Activated naive CD4-positive, alpha-beta T cell treated with anti-CD3 and anti-CD28 coated beads, Interleukin-2, amount 50 U/mL, for 72 hours (primary cell): ENCODE results near the gene CYP17A1. TPM values are rescaled to one million over a fixed set of nuclear protein-coding genes. Genes with fewer than 3 reads are reported as not detected.
"Not testable (repeated sequence)": the region's sequence is repeated elsewhere in the genome, so short reads cannot be mapped to it uniquely, and the experiment has no call there.

Experiments used
- ATAC-seq, 2 donors: fragments of 150-1000 bp; cut with Tn5 transposase; 2 replicates each; pipeline ENCODE4 v1.10.0; 2021; ENCODE audit warnings: mild to moderate bottlenecking in 2 of 2, moderate library complexity in 2 of 2
- DNase-seq, 2 donors: peaks; one replicate each; pipeline ENCODE4 v3.0.0; 2021 to 2022; ENCODE audit warnings: low spot score in 2 of 2
- H3K27ac Mint-ChIP-seq, 2 donors: one replicate each; pipeline ENCODE4 v1.8.0; 2022; ENCODE audit warnings: mild to moderate bottlenecking in 2 of 2, mixed read lengths in 2 of 2
- H3K36me3 Mint-ChIP-seq, 2 donors: one replicate each; pipeline ENCODE4 v1.8.0; 2022; ENCODE audit warnings: mixed read lengths in 2 of 2
- H3K9me3 Mint-ChIP-seq, 2 donors: one replicate each; pipeline ENCODE4 v1.8.0; 2022; ENCODE audit warnings: mixed read lengths in 2 of 2
- total RNA-seq, 2 donors: library from RNA; stranded (reverse); gene quantifications; one replicate each; pipeline ENCODE4 v1.2.3, GENCODE V29; 2022

CYP17A1 gene
- total RNA-seq, 2 donors from 2014 or later = not detected

GRCh38 chr10:102844190-102844776 is 7.1 kb upstream of the CYP17A1 start:
- ATAC-seq, DNase-seq, H3K36me3 Mint-ChIP-seq, H3K27ac Mint-ChIP-seq, H3K9me3 Mint-ChIP-seq: not testable (repeated sequence)

GRCh38 chr10:102843139-102843538 is 5.9 kb upstream of the CYP17A1 start:
- not testable (repeated sequence) for H3K27ac Mint-ChIP-seq, ATAC-seq, H3K9me3 Mint-ChIP-seq, H3K36me3 Mint-ChIP-seq
- peak in 1 of 2 donors; percentile 6 for DNase-seq

- no peak overlapping the region for H3K27ac Mint-ChIP-seq
- no peak for ATAC-seq
- peaks cover 0 to 6% of the 10 kb centered on the region in 2 donors for H3K9me3 Mint-ChIP-seq
- DNase-seq = peak in 1 of 2 donors; percentile 13
- H3K36me3 Mint-ChIP-seq = peaks cover 0 to 9% of the 10 kb centered on the region in 2 donors
These were observed 4.7 kb upstream of the CYP17A1 start for GRCh38 chr10:102841827-102842345.

DNA sequence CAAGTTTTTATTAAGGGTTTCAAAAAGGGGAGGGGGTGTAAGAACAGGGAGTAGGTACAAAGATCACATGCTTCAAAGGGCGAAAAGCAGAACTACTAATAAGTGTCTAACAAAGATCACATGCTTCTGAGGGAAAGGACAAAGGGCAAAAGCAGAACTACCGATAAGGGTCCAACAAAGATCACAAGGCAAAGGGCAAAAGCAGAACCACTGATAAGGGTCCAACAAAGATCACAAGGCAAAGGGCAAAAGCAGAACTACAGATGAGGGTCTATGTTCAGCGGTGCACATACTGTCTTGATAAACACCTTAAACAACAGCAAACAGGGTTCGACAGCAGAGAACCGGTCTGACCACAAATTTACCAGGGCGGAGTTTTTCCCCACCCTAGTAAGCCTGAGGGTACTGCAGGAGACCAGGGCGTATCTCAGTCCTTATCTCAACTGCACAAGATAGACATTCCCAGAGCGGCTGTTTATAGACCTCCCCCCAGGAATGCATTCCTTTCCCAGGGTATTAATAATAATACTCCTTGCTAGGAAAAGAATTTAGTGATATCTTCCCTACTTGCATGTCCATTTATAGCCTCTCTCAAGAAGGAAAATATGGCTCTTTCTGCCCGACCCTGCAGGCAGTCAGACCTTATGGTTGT is 1.2 kb upstream of the CYP17A1 start:
- not testable (repeated sequence) for H3K9me3 Mint-ChIP-seq, ATAC-seq, H3K36me3 Mint-ChIP-seq, H3K27ac Mint-ChIP-seq, DNase-seq

GRCh38 chr10:102835007-102835482 is 2.2 kb downstream of the CYP17A1 start:
- H3K36me3 Mint-ChIP-seq = peaks cover 0 to 9% of the 10 kb centered on the region in 2 donors
- H3K27ac Mint-ChIP-seq = no peak overlapping the region
- ATAC-seq (peak; percentile 99), DNase-seq (peak; percentile 65 to 79)
- peaks cover 0 to 6% of the 10 kb centered on the region in 2 donors for H3K9me3 Mint-ChIP-seq

DNA sequence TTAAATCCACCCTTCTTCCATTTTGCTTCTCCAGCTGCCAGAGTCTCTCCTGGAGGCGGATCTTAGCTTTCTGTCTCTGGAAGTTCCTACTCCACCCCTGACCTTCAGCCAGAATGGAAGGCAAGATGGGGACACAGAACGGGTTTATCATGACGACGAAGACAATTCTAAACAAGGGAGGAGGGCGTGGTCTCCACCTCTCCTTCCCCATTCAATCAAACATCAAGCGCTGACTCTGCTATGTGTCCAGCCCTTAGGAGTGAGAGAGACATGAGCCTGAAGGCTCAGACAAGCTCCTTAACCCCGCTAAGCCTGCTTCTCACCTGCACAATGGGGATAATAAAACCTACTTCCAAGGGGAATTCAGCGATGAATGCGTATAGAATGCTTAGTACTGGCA is 3.1 kb downstream of the CYP17A1 start:
- ATAC-seq (no peak), DNase-seq (no peak)
- H3K9me3 Mint-ChIP-seq = peaks cover 0 to 6% of the 10 kb centered on the region in 2 donors
- peaks cover 0 to 9% of the 10 kb centered on the region in 2 donors for H3K36me3 Mint-ChIP-seq
- no peak overlapping the region for H3K27ac Mint-ChIP-seq

DNA sequence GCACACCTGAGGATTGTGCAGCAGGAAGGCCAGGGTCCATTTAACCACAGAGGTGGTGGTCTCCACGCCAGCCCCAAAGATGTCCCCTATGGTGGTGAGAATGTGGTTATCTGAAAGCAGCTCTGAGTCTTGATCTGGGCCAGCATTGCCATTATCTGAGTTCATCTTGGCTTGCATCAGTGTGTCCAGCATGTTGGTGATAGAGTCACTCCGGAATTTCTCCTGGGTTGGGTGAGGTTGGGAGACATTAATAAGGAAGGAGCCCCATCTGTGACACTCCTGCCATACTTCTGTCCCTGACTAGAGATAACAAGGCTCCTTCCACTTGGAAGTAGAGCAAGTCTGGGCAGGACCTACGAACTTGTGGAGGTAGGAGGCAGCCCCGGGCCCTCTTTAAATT is 4.2 kb downstream of the CYP17A1 start:
- no peak overlapping the region for H3K27ac Mint-ChIP-seq
- H3K9me3 Mint-ChIP-seq = peaks cover 0 to 4% of the 10 kb centered on the region in 2 donors
- DNase-seq = no peak
- peaks cover 0 to 6% of the 10 kb centered on the region in 2 donors for H3K36me3 Mint-ChIP-seq
- no peak for ATAC-seq

- H3K36me3 Mint-ChIP-seq = no peaks in the 10 kb centered on the region
- no peak for DNase-seq
- no peaks in the 10 kb centered on the region for H3K9me3 Mint-ChIP-seq
- ATAC-seq = no peak
- no peak overlapping the region for H3K27ac Mint-ChIP-seq
These were observed 5.0 kb downstream of the CYP17A1 start for GRCh38 chr10:102832248-102832647.

GRCh38 chr10:102831322-102832071 is 5.7 kb downstream of the CYP17A1 start:
- no peaks in the 10 kb centered on the region for H3K36me3 Mint-ChIP-seq
- H3K27ac Mint-ChIP-seq = no peak overlapping the region
- DNase-seq (no peak), ATAC-seq (no peak)
- no peaks in the 10 kb centered on the region for H3K9me3 Mint-ChIP-seq

DNA sequence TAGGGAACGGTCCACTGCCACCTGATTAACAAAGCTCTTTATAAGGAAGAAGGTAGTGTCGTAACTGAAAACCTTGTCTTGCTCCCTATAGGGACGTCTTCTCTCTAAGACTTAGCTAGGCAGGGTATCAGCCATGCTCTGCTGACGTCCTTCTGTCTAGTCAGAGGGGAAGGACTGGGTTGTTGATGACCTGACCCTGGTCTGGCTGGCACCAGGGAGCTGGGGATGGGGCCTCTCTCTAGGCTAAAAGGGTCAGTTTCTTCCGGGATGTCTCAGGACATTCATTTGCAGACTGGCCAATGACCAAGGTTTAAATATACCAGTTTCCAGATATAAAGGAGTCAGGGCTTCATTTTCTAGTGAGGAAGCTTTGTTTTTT is 9.6 kb downstream of the CYP17A1 start:
- no peak for DNase-seq
- no peaks in the 10 kb centered on the region for H3K9me3 Mint-ChIP-seq
- ATAC-seq = no peak
- no peaks in the 10 kb centered on the region for H3K36me3 Mint-ChIP-seq
- no peak overlapping the region for H3K27ac Mint-ChIP-seq

DNA sequence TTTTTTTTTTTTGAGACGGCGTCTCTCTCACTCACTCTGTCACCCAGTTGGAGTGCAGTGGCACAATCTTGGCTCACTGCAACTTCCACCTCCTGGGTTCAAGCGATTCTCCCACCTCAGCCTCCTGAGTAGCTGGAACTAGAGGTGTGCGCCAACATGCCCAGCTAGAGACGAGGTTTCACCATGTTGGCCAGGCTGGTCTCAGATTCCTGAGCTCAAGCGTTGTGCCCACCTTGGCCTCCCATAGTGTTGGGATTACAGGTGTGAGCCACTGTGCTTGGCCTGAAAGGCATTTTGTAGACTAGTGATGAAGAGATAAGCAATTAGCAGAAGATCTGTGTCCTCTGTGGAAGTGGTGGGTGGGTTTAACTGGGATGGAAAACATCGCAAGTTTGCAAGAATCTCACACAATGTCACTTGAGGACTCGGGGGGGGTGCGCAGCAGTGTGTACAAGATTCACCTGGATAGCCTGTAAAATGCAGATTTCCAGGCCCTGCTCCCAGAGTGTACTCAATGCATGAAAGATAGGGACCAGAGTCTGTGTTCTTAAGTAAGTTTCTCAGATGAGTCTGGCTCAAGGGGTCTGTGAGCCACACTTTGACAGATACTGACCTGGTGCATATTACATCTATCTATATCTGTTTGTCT is 10.9 kb downstream of the CYP17A1 start:
- ATAC-seq (no peak), DNase-seq (no peak)
- Mint-ChIP-seq H3K27ac (no peak overlapping the region), H3K36me3 (no peaks in the 10 kb centered on the region), H3K9me3 (no peaks in the 10 kb centered on the region)

DNA sequence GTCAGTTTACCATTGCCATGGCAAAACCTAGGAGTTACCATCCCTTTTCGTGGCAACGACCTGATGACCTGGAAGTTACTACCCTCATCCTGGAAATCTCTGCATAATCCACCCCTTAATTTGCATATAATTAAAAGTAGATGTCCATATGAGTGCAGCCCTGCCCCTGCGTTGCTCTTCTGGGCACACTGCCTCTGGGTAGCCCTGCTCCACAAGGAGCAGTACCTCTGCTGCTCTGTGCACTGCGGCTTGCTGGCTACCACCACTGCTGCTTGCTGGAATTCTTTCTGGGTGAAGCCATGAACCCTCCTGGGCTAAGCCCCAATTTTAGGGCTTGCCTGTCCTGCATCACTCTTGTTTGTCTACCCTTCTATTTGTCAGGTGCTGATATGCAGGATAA is 12.5 kb downstream of the CYP17A1 start:
- Mint-ChIP-seq H3K36me3 (no peaks in the 10 kb centered on the region), H3K9me3 (no peaks in the 10 kb centered on the region), H3K27ac (no peak overlapping the region)
- ATAC-seq (no peak), DNase-seq (no peak)

DNA sequence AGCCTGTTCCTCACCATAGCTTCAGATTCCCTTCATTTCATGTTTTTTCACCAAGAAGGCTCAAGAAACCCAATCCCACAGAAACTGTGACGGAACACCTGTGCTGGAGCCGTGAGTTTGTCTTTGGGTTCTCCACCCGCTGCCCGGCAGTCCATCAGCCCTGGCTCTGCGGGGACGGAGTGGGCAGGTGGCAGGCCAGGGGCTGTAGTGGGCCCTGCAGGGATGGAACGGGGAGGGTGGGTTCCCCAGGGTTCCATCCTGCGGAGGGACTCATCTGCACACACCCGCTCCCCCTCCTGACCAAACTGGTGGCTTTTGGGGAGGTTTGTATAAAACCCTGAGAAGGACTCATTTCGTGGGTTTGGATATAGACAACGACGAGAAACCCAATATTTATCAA is 15.0 kb downstream of the CYP17A1 start:
- no peak for ATAC-seq
- Mint-ChIP-seq H3K9me3 (no peaks in the 10 kb centered on the region), H3K36me3 (no peaks in the 10 kb centered on the region), H3K27ac (no peak overlapping the region)
- DNase-seq = no peak

DNA sequence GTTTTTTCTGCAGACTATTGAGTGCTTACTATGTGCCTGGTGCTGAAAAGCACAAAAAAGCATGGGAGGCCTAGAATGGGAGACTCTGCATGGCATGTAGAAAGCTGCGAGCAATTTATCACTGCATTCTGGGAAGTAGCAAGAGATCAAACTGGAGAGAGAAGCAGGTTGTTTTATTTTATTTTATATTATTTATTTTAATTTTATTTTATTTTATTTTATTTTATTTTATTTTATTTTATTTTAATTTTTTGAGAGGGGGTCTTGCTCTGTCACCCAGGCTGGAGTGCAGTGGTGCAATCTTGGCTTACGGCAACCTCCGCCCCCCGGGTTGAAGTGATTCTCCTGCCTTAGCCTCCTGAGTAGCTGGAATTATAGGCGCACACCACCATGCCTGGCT is 17.2 kb downstream of the CYP17A1 start:
- not testable (repeated sequence) for ATAC-seq, H3K9me3 Mint-ChIP-seq, H3K36me3 Mint-ChIP-seq, DNase-seq, H3K27ac Mint-ChIP-seq

GRCh38 chr10:102819054-102819453 is 18.2 kb downstream of the CYP17A1 start:
- Mint-ChIP-seq H3K9me3 (no peaks in the 10 kb centered on the region), H3K36me3 (no peaks in the 10 kb centered on the region), H3K27ac (no peak overlapping the region)
- DNase-seq (no peak), ATAC-seq (no peak)

- H3K27ac Mint-ChIP-seq = no peak overlapping the region
- H3K36me3 Mint-ChIP-seq = peaks cover 0 to 4% of the 10 kb centered on the region in 2 donors
- DNase-seq = no peak
- H3K9me3 Mint-ChIP-seq = no peaks in the 10 kb centered on the region
- ATAC-seq = no peak
These were observed 20.0 kb downstream of the CYP17A1 start for GRCh38 chr10:102817175-102817574.
